ENCODE data around the gene TLL2. TPM values are rescaled to one million over a fixed set of nuclear protein-coding genes. Genes with fewer than 3 reads are reported as not detected.

TLL2 gene
- total and polyA plus RNA-seq, 2 of the 4 experiments (the other 2 are of a cell fraction): under 0.01 to 0.05 TPM

DNA sequence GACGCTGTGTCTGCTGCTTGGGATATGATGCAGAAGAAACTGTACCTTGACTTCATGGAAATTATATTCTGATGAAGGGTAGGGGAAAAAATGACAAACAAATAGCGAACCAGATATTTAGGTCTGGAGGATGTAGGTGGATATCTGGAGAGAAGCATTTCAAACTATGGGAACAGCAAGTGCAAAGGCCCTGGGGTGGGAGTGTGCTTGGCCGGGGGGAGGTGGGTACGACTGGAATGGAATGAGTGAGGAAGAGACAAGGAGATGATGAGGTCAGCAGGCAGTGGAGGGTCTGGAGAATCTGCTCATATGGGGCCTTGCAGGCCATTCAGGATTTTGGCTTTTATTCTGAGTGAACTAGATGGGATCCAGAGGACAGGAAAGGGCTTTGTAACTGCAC lies 65.2 kb downstream of the TLL2 start:
- Histone ChIP-seq H2BK120ac (ENCODE audit: low read depth, low read length) (no peak overlapping the region), H3K36me3 (ENCODE audit: control insufficient read depth, insufficient read depth, low read length) (no peaks in the 10 kb centered on the region), H2BK5ac (ENCODE audit: low read depth, low read length, poor library complexity, severe bottlenecking) (no peak overlapping the region), H3K14ac (replicated peaks; ENCODE audit: low read depth, low read length) (no peak overlapping the region), H2AFZ (replicated peaks; ENCODE audit: low read length, poor library complexity) (no peak overlapping the region), H3K4me2 (ENCODE audit: low read depth, low read length) (no peak overlapping the region), H3K4me3 (ENCODE audit: insufficient read depth, low read depth, low read length) (no peak overlapping the region), H4K20me1 (ENCODE audit: insufficient read depth, low read length) (no peaks in the 10 kb centered on the region), H3K18ac (ENCODE audit: low read depth, low read length) (no peak overlapping the region), H3K9ac (ENCODE audit: low read depth, low read length) (no peak overlapping the region), H2AK5ac (ENCODE audit: low read depth, low read length) (no peak overlapping the region), H3K4me1 (ENCODE audit: control insufficient read depth, insufficient read depth, low read length) (no peaks in the 10 kb centered on the region), H3K79me1 (ENCODE audit: low read depth in 1 of 2, low read length in 2 of 2) (no peaks in the 10 kb centered on the region), H4K5ac (ENCODE audit: low read depth, low read length) (no peak overlapping the region), H3K9me1 (ENCODE audit: insufficient read depth, low read length) (no peaks in the 10 kb centered on the region), H3K23ac (ENCODE audit: low read depth, low read length) (no peak overlapping the region), H3K56ac (ENCODE audit: extremely low read depth, insufficient read depth, low read length) (no peak overlapping the region), H3K27me3 (ENCODE audit: control insufficient read depth, insufficient read depth, low read length) (peaks cover 1% of the 10 kb centered on the region), H4K91ac (ENCODE audit: insufficient read depth, low read depth, low read length) (no peak overlapping the region), H2AK9ac (replicated peaks; ENCODE audit: low read depth, low read length, poor library complexity) (no peak overlapping the region), H4K8ac (ENCODE audit: low read depth in 2 of 2, low read length in 2 of 2) (no peak overlapping the region), H3K9me3 (ENCODE audit: control insufficient read depth, insufficient read depth, low read length) (no peaks in the 10 kb centered on the region), H2BK20ac (ENCODE audit: low read depth, low read length) (no peak overlapping the region), H2BK15ac (ENCODE audit: low read depth, low read length) (no peak overlapping the region), H3K4ac (ENCODE audit: low read depth, low read length) (no peak overlapping the region), H3K27ac (ENCODE audit: insufficient read depth, low read length) (no peak overlapping the region)
- ATAC-seq (ENCODE audit: low read depth) (no peak), DNase-seq (no peak)
- BruUV-seq (replicated peaks): no TSS peak
- intact Hi-C loops (cut with micrococcal nuclease): no loop called here
- WGBS, 2 experiments (ENCODE audit: extremely low coverage in 2 of 2, insufficient read length in 1 of 2): 40% methylated on average over 2 of the region's 4 CpGs; no CpG with 5 or more reads in 1 of the 2 experiments
- ChIA-PET POLR2A (ENCODE audit: unreplicated experiment) (no interaction called here), CTCF (no interaction called here)
- dilution Hi-C loops (cut with HindIII; ENCODE audit: low sequenced_read_pairs, unreplicated experiment): no loop called here
- in situ Hi-C loops (cut with MboI; ENCODE audit: low sequenced_read_pairs): no loop called here
- TF ChIP-seq RAD21 (IDR thresholded peaks at IDR 0.05; ENCODE audit: low read length) (no peak), CEBPB (IDR thresholded peaks at IDR 0.05; ENCODE audit: low read depth, low read length) (no peak), MAZ (IDR thresholded peaks at IDR 0.05; ENCODE audit: borderline replicate concordance, low read depth, low read length) (no peak), BHLHE40 (IDR thresholded peaks at IDR 0.05; ENCODE audit: low read depth, low read length) (no peak), POLR2A (IDR thresholded peaks at IDR 0.05; ENCODE audit: low read depth, low read length) (no peak), MAFK (IDR thresholded peaks at IDR 0.05; ENCODE audit: low read depth, low read length) (no peak), FOS (IDR thresholded peaks at IDR 0.05; ENCODE audit: low read depth, low read length) (no peak), MXI1 (IDR thresholded peaks at IDR 0.05; ENCODE audit: borderline replicate concordance, low read depth, low read length) (no peak), NFE2L2 (IDR thresholded peaks at IDR 0.05; ENCODE audit: low read depth, low read length) (no peak), CHD1 (IDR thresholded peaks at IDR 0.05; ENCODE audit: low read depth, low read length) (no peak), RCOR1 (IDR thresholded peaks at IDR 0.05; ENCODE audit: insufficient replicate concordance, low read length) (no peak), RFX5 (IDR thresholded peaks at IDR 0.05; ENCODE audit: low read depth, low read length) (no peak), SMC3 (IDR thresholded peaks at IDR 0.05; ENCODE audit: low read depth, low read length) (no peak)
- TF ChIP-seq, protein P1, sequence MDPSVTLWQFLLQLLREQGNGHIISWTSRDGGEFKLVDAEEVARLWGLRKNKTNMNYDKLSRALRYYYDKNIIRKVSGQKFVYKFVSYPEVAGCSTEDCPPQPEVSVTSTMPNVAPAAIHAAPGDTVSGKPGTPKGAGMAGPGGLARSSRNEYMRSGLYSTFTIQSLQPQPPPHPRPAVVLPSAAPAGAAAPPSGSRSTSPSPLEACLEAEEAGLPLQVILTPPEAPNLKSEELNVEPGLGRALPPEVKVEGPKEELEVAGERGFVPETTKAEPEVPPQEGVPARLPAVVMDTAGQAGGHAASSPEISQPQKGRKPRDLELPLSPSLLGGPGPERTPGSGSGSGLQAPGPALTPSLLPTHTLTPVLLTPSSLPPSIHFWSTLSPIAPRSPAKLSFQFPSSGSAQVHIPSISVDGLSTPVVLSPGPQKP (IDR thresholded peaks at IDR 0.05; ENCODE audit: borderline replicate concordance, low read depth, low read length): no peak
- TF ChIP-seq, protein P2, sequence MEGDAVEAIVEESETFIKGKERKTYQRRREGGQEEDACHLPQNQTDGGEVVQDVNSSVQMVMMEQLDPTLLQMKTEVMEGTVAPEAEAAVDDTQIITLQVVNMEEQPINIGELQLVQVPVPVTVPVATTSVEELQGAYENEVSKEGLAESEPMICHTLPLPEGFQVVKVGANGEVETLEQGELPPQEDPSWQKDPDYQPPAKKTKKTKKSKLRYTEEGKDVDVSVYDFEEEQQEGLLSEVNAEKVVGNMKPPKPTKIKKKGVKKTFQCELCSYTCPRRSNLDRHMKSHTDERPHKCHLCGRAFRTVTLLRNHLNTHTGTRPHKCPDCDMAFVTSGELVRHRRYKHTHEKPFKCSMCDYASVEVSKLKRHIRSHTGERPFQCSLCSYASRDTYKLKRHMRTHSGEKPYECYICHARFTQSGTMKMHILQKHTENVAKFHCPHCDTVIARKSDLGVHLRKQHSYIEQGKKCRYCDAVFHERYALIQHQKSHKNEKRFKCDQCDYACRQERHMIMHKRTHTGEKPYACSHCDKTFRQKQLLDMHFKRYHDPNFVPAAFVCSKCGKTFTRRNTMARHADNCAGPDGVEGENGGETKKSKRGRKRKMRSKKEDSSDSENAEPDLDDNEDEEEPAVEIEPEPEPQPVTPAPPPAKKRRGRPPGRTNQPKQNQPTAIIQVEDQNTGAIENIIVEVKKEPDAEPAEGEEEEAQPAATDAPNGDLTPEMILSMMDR (conservative IDR thresholded peaks at IDR 0.05; ENCODE audit: low read depth, low read length): no peak
- TF ChIP-seq, protein P3, sequence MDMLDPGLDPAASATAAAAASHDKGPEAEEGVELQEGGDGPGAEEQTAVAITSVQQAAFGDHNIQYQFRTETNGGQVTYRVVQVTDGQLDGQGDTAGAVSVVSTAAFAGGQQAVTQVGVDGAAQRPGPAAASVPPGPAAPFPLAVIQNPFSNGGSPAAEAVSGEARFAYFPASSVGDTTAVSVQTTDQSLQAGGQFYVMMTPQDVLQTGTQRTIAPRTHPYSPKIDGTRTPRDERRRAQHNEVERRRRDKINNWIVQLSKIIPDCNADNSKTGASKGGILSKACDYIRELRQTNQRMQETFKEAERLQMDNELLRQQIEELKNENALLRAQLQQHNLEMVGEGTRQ (IDR thresholded peaks at IDR 0.05; ENCODE audit: low read depth, low read length): no peak
